ENCODE results near the gene DEPDC5. TPM values are rescaled to one million over a fixed set of nuclear protein-coding genes. Genes with fewer than 3 reads are reported as not detected.

Gene DEPDC5
- polyA plus RNA-seq, 1 experiment: 14.3 TPM

DNA sequence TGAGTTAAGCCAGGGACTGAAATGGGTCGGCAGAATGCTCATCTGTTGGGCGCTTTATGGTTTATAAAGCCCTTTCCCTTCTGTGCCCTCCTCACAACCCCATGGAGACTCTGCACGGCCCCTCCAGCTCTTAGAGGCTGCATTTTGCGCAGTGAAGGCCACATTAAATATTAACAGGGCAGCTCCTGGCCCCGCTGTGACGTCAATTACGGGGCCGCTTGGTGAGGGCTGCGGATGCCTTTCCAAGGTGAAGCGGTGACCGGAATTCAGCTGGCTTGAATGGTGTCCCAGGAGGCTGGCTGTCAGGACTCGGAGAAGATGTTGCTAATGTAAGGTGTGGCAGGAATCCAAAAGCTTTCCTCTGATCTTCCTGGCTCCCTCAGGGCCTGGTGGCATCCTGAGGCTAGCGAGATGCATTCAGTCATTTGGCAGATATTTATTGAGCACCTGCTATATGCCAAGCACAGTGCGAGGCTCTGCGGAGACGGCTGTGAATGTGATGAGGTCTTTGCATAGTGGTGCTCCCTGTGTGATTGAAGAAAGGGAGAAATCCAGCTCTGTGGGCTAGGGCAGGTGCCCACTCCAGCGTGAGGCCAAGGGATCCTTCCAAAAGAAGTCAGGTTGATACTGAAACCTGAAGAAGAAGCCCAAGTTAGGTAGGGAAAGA, 180.1 kb downstream of the DEPDC5 start:
- no peak overlapping the region for H3K4me3 ChIP-seq (ENCODE audit: low read depth, low read length)
- ChIA-PET POLR2A (no interaction called here), CTCF (no interaction called here)
- peaks cover 14% of the 10 kb centered on the region for H3K27me3 ChIP-seq (ENCODE audit: control insufficient read depth, insufficient read depth, low read length)
- H3K9me3 ChIP-seq (ENCODE audit: control insufficient read depth, insufficient read depth, low read length): no peaks in the 10 kb centered on the region
- no peak overlapping the region for H3K27ac ChIP-seq (ENCODE audit: low read depth, low read length)
- TF ChIP-seq, protein P1, sequence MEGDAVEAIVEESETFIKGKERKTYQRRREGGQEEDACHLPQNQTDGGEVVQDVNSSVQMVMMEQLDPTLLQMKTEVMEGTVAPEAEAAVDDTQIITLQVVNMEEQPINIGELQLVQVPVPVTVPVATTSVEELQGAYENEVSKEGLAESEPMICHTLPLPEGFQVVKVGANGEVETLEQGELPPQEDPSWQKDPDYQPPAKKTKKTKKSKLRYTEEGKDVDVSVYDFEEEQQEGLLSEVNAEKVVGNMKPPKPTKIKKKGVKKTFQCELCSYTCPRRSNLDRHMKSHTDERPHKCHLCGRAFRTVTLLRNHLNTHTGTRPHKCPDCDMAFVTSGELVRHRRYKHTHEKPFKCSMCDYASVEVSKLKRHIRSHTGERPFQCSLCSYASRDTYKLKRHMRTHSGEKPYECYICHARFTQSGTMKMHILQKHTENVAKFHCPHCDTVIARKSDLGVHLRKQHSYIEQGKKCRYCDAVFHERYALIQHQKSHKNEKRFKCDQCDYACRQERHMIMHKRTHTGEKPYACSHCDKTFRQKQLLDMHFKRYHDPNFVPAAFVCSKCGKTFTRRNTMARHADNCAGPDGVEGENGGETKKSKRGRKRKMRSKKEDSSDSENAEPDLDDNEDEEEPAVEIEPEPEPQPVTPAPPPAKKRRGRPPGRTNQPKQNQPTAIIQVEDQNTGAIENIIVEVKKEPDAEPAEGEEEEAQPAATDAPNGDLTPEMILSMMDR (IDR thresholded peaks at IDR 0.05; ENCODE audit: low read depth, low read length): no peak
- no peak for DNase-seq (ENCODE audit: low read depth, low spot score)

DNA sequence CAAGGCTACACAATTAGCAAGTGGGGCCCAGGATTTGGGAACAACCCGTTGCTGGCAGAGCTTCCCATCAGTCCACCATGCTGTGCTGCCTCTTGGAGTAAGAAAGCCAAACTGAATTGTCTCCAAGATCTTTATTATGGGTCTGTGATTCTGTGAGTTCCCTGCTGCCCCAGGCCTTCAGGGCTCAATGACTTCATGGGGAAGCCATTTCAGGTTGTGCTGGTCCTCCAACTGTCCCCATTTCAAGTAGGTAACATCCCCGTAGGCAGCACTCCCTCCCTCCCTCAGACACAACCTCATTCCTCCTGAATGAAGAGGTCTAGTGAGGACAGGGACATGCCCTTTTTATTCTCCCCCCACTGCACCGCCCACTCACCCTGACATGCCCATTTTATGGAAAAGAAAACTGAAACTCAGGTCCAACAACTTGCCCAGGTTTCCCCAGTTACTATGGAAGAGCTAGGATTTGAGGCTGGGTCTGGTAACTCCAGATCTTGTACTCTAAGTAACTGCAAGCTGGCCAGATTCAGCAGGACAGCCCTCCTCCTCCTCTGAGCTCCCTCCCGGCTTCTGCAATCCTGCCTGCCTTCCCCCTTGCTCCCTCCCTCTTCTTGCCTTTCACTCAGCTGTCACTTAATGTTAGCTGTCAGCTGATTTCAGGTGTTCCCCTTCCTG, 182.3 kb downstream of the DEPDC5 start:
- H3K4me3 ChIP-seq (ENCODE audit: low read depth, low read length): no peak overlapping the region
- POLR2A ChIA-PET: no interaction called here
- CTCF ChIA-PET: no interaction called here
- TF ChIP-seq, protein P1 (IDR thresholded peaks at IDR 0.05; ENCODE audit: low read depth, low read length): no peak
- no peak for DNase-seq (ENCODE audit: low read depth, low spot score)
- no peak overlapping the region for H3K27ac ChIP-seq (ENCODE audit: low read depth, low read length)
- H3K27me3 ChIP-seq (ENCODE audit: control insufficient read depth, insufficient read depth, low read length): peaks cover 12% of the 10 kb centered on the region
- H3K9me3 ChIP-seq (ENCODE audit: control insufficient read depth, insufficient read depth, low read length): no peaks in the 10 kb centered on the region

DNA sequence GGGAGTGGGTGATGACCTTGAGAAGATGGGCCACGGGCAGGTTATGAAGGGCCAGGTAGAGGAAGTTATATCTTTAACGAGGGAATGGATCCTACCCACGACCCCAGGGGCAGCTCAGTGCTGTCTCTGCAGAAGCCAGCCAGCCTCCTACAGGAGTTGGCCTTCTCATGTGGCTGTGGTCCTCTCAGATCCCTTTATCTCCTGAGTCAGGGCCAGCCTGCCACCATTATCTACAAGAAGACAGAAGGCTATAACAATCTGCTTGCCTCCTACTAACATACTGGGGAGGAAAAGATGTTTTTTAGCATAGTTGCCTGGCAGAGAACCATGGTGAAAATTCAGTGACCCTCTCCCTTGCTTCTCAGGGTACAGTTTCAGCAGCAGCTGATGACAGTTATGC, 183.5 kb downstream of the DEPDC5 start:
- TF ChIP-seq, protein P1 (IDR thresholded peaks at IDR 0.05; ENCODE audit: low read depth, low read length): no peak
- H3K4me3 ChIP-seq (ENCODE audit: low read depth, low read length): no peak overlapping the region
- no peak for DNase-seq (ENCODE audit: low read depth, low spot score)
- H3K9me3 ChIP-seq (ENCODE audit: control insufficient read depth, insufficient read depth, low read length): no peaks in the 10 kb centered on the region
- CTCF ChIA-PET: no interaction called here
- no peak overlapping the region for H3K27ac ChIP-seq (ENCODE audit: low read depth, low read length)
- POLR2A ChIA-PET: no interaction called here
- peaks cover 12% of the 10 kb centered on the region for H3K27me3 ChIP-seq (ENCODE audit: control insufficient read depth, insufficient read depth, low read length)

DNA sequence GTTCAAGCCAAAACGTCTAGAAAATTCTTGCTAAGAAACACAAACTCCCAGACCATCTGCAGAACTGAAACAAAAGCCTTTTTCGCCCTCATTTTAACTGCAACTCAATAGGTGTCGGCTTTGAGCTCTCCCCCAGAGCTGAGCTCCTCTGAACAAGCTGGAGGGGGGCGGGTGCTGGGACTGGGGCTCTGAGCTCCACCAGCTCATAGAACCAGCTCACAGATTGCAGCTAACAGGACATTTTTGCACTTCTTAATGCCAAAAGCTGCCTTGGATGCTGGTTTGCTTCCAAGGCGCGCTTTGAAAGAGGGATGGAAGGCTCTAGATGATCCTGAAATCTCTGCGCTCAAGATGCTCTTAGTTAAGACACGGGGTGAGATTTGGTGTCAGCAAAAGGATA, 184.5 kb downstream of the DEPDC5 start:
- no peak overlapping the region for H3K27ac ChIP-seq (ENCODE audit: low read depth, low read length)
- ChIA-PET CTCF (no interaction called here), POLR2A (interaction anchor here (0.6 kb wide), 1 partner anchor 1982 kb away, joined by 3 read pairs; the partner anchor contains the start of gene LARGE1)
- TF ChIP-seq, protein P1 (IDR thresholded peaks at IDR 0.05; ENCODE audit: low read depth, low read length): no peak
- peaks cover 12% of the 10 kb centered on the region for H3K27me3 ChIP-seq (ENCODE audit: control insufficient read depth, insufficient read depth, low read length)
- no peak for DNase-seq (ENCODE audit: low read depth, low spot score)
- no peak overlapping the region for H3K4me3 ChIP-seq (ENCODE audit: low read depth, low read length)
- H3K9me3 ChIP-seq (ENCODE audit: control insufficient read depth, insufficient read depth, low read length): no peaks in the 10 kb centered on the region

DNA sequence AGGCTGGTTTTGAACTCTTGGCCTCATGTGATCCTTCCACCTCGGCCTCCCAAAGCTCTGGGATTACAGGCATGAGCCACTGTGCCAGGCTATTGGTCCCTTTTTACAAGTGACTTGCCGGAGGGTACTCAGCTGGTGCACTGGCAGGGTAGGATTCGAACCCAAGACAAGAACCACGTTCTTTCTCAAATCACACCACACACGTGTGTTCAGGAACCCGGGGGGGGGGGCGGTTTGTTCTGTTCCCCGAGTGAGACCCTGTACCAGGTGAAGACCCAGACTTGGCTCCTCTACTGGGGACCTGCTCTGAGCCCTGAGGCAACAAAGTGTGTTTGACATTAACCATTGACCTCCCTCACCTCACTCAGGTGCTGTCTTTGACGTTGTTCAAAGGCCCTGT, 186.7 kb downstream of the DEPDC5 start:
- H3K4me3 ChIP-seq (ENCODE audit: low read depth, low read length): no peak overlapping the region
- POLR2A ChIA-PET: no interaction called here
- peaks cover 8% of the 10 kb centered on the region for H3K27me3 ChIP-seq (ENCODE audit: control insufficient read depth, insufficient read depth, low read length)
- H3K27ac ChIP-seq (ENCODE audit: low read depth, low read length): no peak overlapping the region
- H3K9me3 ChIP-seq (ENCODE audit: control insufficient read depth, insufficient read depth, low read length): no peaks in the 10 kb centered on the region
- DNase-seq (ENCODE audit: low read depth, low spot score): no peak
- CTCF ChIA-PET: interaction anchor here (1.0 kb wide), 1 partner anchor 30 kb away, joined by 4 read pairs; no protein-coding TSS in a partner anchor
- TF ChIP-seq, protein P1 (IDR thresholded peaks at IDR 0.05; ENCODE audit: low read depth, low read length): no peak

All from AG04450 (cell line).